OCI-LY7 (cell line): Measurements from ENCODE around the gene SH3PXD2A. TPM values are rescaled to one million over a fixed set of nuclear protein-coding genes. Genes with fewer than 3 reads are reported as not detected.

Experiments
- BruUV-seq: library from RNA; stranded (reverse); fragments of 400-500 nt; replicated peaks from 2 replicates; lab custom pipeline; 2021; lab: Mats Ljungman, UMichigan
- CTCF ChIA-PET: fragments of 300-600 bp; sonication (Branson Sonifier 250); formaldehyde crosslinking; loops from one replicate; lab custom pipeline; 2022; ENCODE audit warnings: antibody characterized with exemption; ENCODE audit not compliant: unreplicated experiment; lab: Charles Lee
- POLR2A ChIA-PET: fragments of 300-600 bp; sonication (Branson Sonifier 250); formaldehyde crosslinking; loops from one replicate; lab custom pipeline; 2022; ENCODE audit warnings: antibody characterized with exemption; lab: Charles Lee
- DNase-seq: peaks from one replicate; pipeline ENCODE4 v3.0.0-alpha.2; 2015; ENCODE audit warnings: low spot score
- H2AFZ ChIP-seq: fragments of 200-600 bp; sonication (generic), shearing (Covaris generic); 2 replicates; pipeline ENCODE4 v1.6.1; 2014; ENCODE audit warnings: mild to moderate bottlenecking, antibody characterized with exemption, low read length, moderate library complexity
- H3K27ac ChIP-seq: fragments of 200-600 bp; sonication (generic); 2 replicates; pipeline ENCODE4 v1.5.1; 2014; ENCODE audit warnings: mixed run types, low read depth, mild to moderate bottlenecking, moderate library complexity, low read length, inconsistent platforms; ENCODE audit not compliant: poor library complexity, severe bottlenecking
- H3K36me3 ChIP-seq: fragments of 200-600 bp; sonication (generic); 2 replicates; pipeline ENCODE4 v1.6.1; 2014; ENCODE audit warnings: mild to moderate bottlenecking, antibody characterized with exemption, low read length, moderate library complexity, mixed read lengths; ENCODE audit not compliant: insufficient read depth
- H3K4me1 ChIP-seq: fragments of 200-600 bp; sonication (generic); 2 replicates; pipeline ENCODE4 v1.5.1; 2014; ENCODE audit warnings: mild to moderate bottlenecking, low read length; ENCODE audit not compliant: insufficient read depth, poor library complexity, severe bottlenecking
- H3K4me2 ChIP-seq: fragments of 200-600 bp; sonication (generic); 2 replicates; pipeline ENCODE4 v1.6.1; 2014; ENCODE audit warnings: mild to moderate bottlenecking, low read length
- H3K4me3 ChIP-seq: fragments of 200-600 bp; sonication (generic); 2 replicates; pipeline ENCODE4 v1.5.1; 2014; ENCODE audit warnings: mild to moderate bottlenecking, low read depth, low read length; ENCODE audit not compliant: poor library complexity, severe bottlenecking
- H3K79me2 ChIP-seq: fragments of 200-600 bp; sonication (generic); 2 replicates; pipeline ENCODE4 v1.6.1; 2016; ENCODE audit warnings: low read depth, mild to moderate bottlenecking, low read length, moderate library complexity, mixed read lengths; ENCODE audit not compliant: insufficient read depth
- H3K9me2 ChIP-seq: fragments of 200-600 bp; sonication (generic); 2 replicates; pipeline ENCODE4 v1.6.1; 2016; ENCODE audit warnings: mild to moderate bottlenecking, low read length, mixed read lengths; ENCODE audit not compliant: insufficient read depth
- H3K9me3 ChIP-seq: fragments of 200-600 bp; sonication (generic); 2 replicates; pipeline ENCODE4 v1.6.1; 2014; ENCODE audit warnings: mild to moderate bottlenecking, mixed run types, low read length, mixed read lengths
- H4K20me1 ChIP-seq: fragments of 200-600 bp; sonication (generic); 2 replicates; pipeline ENCODE4 v1.6.1; 2014; ENCODE audit warnings: mild to moderate bottlenecking, antibody characterized with exemption, low read length, moderate library complexity, mixed read lengths; ENCODE audit not compliant: insufficient read depth
- CTCF ChIP-seq: fragments of 200-600 bp; sonication (generic); conservative IDR thresholded peaks from 2 replicates; pipeline ENCODE4 v1.5.1; 2014; ENCODE audit warnings: mild to moderate bottlenecking, antibody characterized with exemption, low read length, moderate library complexity, mixed read lengths
- EZH2phosphoT487 ChIP-seq: fragments of 200-600 bp; sonication (generic); IDR thresholded peaks from 2 replicates; pipeline ENCODE4 v1.6.1; 2018; ENCODE audit warnings: low read depth, borderline replicate concordance, mild to moderate bottlenecking, mixed run types, antibody characterized with exemption, low read length, moderate library complexity, mixed read lengths
- intact Hi-C: fragments of 100-400 bp; cut with micrococcal nuclease; formaldehyde crosslinking; loops from one replicate; pipeline ENCODE4 v1.10.0; 2022; ENCODE audit not compliant: unreplicated experiment
- total RNA-seq, 2 experiments: library from RNA; depleted of rRNA in 1 of 2; stranded (reverse); fragments of >200 nt in 1 of 2; shearing (Covaris generic) in 1 of 2; gene quantifications; 2 replicates each; pipeline ENCODE4 v1.2.3, GENCODE V29; 2014 to 2022

The SH3PXD2A gene
- total RNA-seq, 2 experiments from 2014 or later, result 0.85 to 5.9 TPM

- intact Hi-C loops, result loop anchor here (10.0 kb wide), 1 partner anchor 258 kb away; the partner anchor contains the start of gene SH3PXD2A
- H2AFZ ChIP-seq, result no peak overlapping the region
- POLR2A ChIA-PET, result no interaction called here
- no peak for DNase-seq
- no peaks in the 10 kb centered on the region for H3K9me3 ChIP-seq
- H4K20me1 ChIP-seq, result no peaks in the 10 kb centered on the region
- H3K4me3 ChIP-seq, result no peak overlapping the region
- no peak overlapping the region for H3K27ac ChIP-seq
- H3K9me2 ChIP-seq, result no peaks in the 10 kb centered on the region
- no peaks in the 10 kb centered on the region for H3K79me2 ChIP-seq
- no peaks in the 10 kb centered on the region for H3K4me1 ChIP-seq
- CTCF ChIA-PET, result no interaction called here
- no peak overlapping the region for H3K4me2 ChIP-seq
- no peaks in the 10 kb centered on the region for H3K36me3 ChIP-seq
- TF ChIP-seq EZH2phosphoT487, result no peak
- no peak for TF ChIP-seq CTCF
- no TSS peak for BruUV-seq
Observed at GRCh38 chr10:103597003-103597402, 258.4 kb downstream of the SH3PXD2A start.

- H3K9me3 ChIP-seq, result no peaks in the 10 kb centered on the region
- CTCF ChIA-PET, result no interaction called here
- H3K36me3 ChIP-seq, result no peaks in the 10 kb centered on the region
- intact Hi-C loops, result loop anchor here (10.0 kb wide), 1 partner anchor 259 kb away; the partner anchor contains the start of gene SH3PXD2A
- H2AFZ ChIP-seq, result no peak overlapping the region
- H3K79me2 ChIP-seq, result no peaks in the 10 kb centered on the region
- no TSS peak for BruUV-seq
- no peak overlapping the region for H3K4me3 ChIP-seq
- DNase-seq, result no peak
- no peaks in the 10 kb centered on the region for H3K9me2 ChIP-seq
- TF ChIP-seq EZH2phosphoT487 (no peak), CTCF (no peak)
- no peaks in the 10 kb centered on the region for H4K20me1 ChIP-seq
- H3K27ac ChIP-seq, result no peak overlapping the region
- no peak overlapping the region for H3K4me2 ChIP-seq
- POLR2A ChIA-PET, result no interaction called here
- H3K4me1 ChIP-seq, result no peaks in the 10 kb centered on the region
Observed at GRCh38 chr10:103595933-103596726, 259.2 kb downstream of the SH3PXD2A start.

GRCh38 chr10:103593022-103593570 lies 262.3 kb downstream of the SH3PXD2A start:
- Histone ChIP-seq H3K27ac (no peak overlapping the region), H3K9me3 (no peaks in the 10 kb centered on the region), H3K36me3 (no peaks in the 10 kb centered on the region), H3K4me3 (no peak overlapping the region), H3K4me2 (no peak overlapping the region), H3K9me2 (no peaks in the 10 kb centered on the region), H3K4me1 (no peaks in the 10 kb centered on the region), H4K20me1 (no peaks in the 10 kb centered on the region), H2AFZ (no peak overlapping the region), H3K79me2 (no peaks in the 10 kb centered on the region)
- BruUV-seq, result no TSS peak
- TF ChIP-seq CTCF (peak; percentile 13; the same call in 1 of the 2 replicates), EZH2phosphoT487 (no peak)
- intact Hi-C loops, result loop anchor here (2.0 to 10.0 kb wide), 3 partner anchors 108 to 262 kb away; partner anchors contain the start of gene SH3PXD2A
- ChIA-PET POLR2A (no interaction called here), CTCF (interaction anchor here (0.6 to 1.4 kb wide), 3 partner anchors 94 to 108 kb away, joined by 3 to 4 read pairs (median 3); no protein-coding TSS in a partner anchor)
- DNase-seq, result no peak
